GM12874 (cell line): ENCODE data around the gene NPEPL1.
A peak's percentile ranks its signal among the peaks of the same experiment; 100 is the strongest.

Experiments
- CTCF ChIP-seq: IDR thresholded peaks from 2 replicates; pipeline ENCODE4 v1.5.1; 2011; ENCODE audit warnings: low read depth, mild to moderate bottlenecking, control low read depth, low read length, moderate library complexity; ENCODE audit not compliant: insufficient read depth

Gene NPEPL1

DNA sequence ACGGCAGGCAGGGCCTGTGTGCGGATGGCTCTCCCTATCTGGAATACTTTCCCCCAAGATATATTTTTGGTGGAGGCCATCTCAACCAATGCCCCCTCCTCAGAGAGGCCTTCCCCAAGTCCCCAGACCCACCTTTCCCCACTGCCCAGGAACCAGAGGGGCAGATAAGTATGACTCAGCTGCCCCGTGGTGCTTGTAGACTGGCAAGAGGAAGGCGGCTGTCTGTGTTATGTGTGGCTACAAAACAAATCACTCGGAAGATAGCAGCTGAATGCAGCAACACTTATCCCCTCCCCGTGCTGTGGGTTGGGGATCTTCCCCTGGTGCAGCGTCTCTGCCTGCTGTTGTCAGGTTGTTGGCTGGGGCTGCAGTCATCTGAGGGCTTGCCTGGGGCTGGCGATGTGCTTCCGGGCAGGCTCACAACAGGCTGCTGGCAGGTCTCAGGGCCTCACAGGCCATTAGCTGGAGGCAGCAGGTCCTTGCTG, 7.1 kb downstream of the NPEPL1 start:
- no peak for TF ChIP-seq CTCF

GRCh38 chr20:58700121-58700821, 7.7 kb downstream of the NPEPL1 start:
- no peak for TF ChIP-seq CTCF

GRCh38 chr20:58700823-58701222, 8.2 kb downstream of the NPEPL1 start:
- TF ChIP-seq CTCF: no peak

DNA sequence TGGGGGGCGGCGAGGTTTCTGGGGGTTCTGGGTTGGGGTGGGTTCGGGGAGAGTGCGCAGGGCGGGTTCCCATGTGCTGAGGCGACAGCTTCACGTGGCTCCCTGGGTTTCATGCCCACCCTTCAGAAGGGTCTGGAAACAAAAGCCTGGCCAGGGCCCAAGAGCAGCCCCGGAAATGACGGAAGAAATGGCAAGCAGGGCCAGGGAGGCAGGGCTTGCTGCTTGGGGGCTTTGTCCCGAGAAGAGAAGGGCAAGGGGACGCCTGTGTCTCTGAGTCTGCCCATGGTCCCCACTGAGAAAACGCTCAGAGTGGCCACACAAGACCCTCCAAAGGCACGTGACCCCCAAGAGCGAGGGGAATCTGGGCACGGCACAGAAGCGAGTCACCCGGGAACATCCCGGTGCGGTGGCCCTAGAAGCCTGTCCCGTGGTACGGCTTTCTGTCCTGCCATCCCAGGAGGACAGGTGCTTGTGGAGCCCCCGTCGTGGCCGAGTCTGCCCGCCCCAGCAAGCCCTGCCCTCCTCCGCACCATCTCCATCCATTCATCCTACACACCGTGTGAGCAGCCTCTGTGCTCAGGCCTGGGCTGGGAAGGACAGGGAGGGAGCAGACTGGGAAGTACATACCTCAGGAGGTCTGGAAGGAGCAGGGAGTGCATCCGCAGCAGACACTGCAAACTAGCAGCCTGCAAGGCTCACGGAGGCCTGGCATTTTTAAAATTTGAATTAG, 9.0 kb downstream of the NPEPL1 start:
- TF ChIP-seq CTCF: no peak

DNA sequence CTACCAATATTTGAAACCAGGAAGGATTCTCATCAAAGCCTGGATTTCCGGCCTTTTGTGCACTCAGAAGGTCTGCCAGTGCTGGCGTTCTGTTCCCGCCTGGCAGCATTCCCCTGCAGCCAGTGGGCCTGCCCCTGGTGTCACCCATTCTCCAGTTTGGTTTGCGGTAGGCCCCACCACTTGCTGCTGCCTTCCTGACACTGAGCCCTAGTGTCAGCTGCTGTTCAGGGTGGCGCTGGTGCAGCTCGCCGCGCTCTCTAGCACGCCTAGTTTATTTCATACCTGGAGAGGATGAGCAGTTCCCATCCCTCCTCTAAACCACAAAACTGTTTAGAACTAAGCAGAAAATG, 9.5 kb downstream of the NPEPL1 start:
- TF ChIP-seq CTCF: no peak

DNA sequence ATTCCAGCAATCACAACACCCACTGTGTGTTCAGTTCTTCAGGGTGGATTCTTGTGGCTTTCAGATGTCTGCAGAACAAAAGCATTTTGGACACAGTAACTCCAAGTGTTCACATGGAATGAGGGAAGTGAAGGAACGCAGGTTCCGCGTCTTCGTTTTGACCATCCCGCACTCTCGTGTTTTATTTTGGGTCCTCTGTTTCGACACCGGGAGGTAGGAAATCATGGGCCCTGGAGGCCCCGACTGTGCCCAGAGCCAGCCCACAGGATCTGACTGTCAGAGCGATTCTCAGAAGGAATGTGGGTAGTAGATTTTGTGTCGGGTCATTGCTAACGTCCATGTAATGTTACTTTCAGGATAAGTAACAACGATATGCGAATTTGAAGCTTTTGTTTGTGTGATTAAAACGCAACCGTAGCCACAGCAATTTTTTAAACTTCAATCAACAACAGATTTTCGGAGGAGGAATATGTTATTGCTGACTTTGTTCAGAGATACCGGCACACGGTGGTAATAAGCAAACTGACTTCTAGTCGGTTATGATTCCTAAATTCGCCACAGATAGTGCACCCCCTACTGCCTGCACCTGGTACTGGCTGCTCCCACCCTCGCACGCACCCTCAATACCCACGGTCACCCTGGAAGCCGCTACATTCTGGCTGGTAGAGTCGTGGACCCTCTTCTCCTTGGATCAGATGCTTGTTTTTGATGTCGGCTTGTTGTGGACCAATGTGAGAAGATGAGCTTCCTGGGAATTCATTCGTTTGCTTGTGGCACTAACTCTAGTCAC, 10.5 kb downstream of the NPEPL1 start:
- TF ChIP-seq CTCF: peak; percentile 46

GRCh38 chr20:58703765-58704371, 11.3 kb downstream of the NPEPL1 start:
- no peak for TF ChIP-seq CTCF
